HT-29 (cell line): ENCODE data around the gene CAB39L. TPM values are rescaled to one million over a fixed set of nuclear protein-coding genes. Genes with fewer than 3 reads are reported as not detected.

Source experiments
- DNase-seq: peaks from one replicate; pipeline ENCODE4 v3.0.0-alpha.2; 2015; ENCODE audit warnings: low spot score
- total RNA-seq: library from RNA; depleted of rRNA; stranded (reverse); fragments of >200 nt; shearing (Covaris generic); gene quantifications from 2 replicates; pipeline ENCODE4 v1.2.3, GENCODE V29; 2014

CAB39L gene
- total RNA-seq, 1 experiment from 2014 or later: 5.2 TPM

- DNase-seq: peak; percentile 84
These were observed 42.9 kb downstream of the CAB39L start for GRCh38 chr13:49400755-49401659.

- DNase-seq: peak; percentile 76
These were observed 43.9 kb downstream of the CAB39L start for GRCh38 chr13:49399801-49400472.

GRCh38 chr13:49395878-49396380, 47.9 kb downstream of the CAB39L start:
- DNase-seq: no peak

GRCh38 chr13:49395451-49395865, 48.4 kb downstream of the CAB39L start:
- no peak for DNase-seq

- no peak for DNase-seq
These were observed 55.7 kb downstream of the CAB39L start for GRCh38 chr13:49388091-49388635.

- no peak for DNase-seq
These were observed 57.2 kb downstream of the CAB39L start for GRCh38 chr13:49386664-49387063.

GRCh38 chr13:49376121-49376520, 67.7 kb downstream of the CAB39L start:
- DNase-seq: no peak

GRCh38 chr13:49374585-49375290, 69.1 kb downstream of the CAB39L start:
- no peak for DNase-seq

- DNase-seq: no peak
These were observed 70.1 kb downstream of the CAB39L start for GRCh38 chr13:49373716-49374115.

GRCh38 chr13:49371943-49372613, 71.8 kb downstream of the CAB39L start:
- peak; percentile 93 for DNase-seq

- peak; percentile 16 for DNase-seq
These were observed 73.5 kb downstream of the CAB39L start for GRCh38 chr13:49370371-49370770.

GRCh38 chr13:49369866-49370265, 74.0 kb downstream of the CAB39L start:
- DNase-seq: no peak

- DNase-seq: no peak
These were observed 75.2 kb downstream of the CAB39L start for GRCh38 chr13:49368688-49369087.

- DNase-seq: no peak
These were observed 76.0 kb downstream of the CAB39L start for GRCh38 chr13:49367640-49368422.

GRCh38 chr13:49366841-49367240, 77.0 kb downstream of the CAB39L start:
- DNase-seq: no peak

- no peak for DNase-seq
These were observed 86.2 kb downstream of the CAB39L start for GRCh38 chr13:49357694-49358093.

GRCh38 chr13:49356223-49356622, 87.6 kb downstream of the CAB39L start:
- DNase-seq: no peak

- no peak for DNase-seq
These were observed 89.1 kb downstream of the CAB39L start for GRCh38 chr13:49354719-49355118.

GRCh38 chr13:49353908-49354307, 90.0 kb downstream of the CAB39L start:
- no peak for DNase-seq

- DNase-seq: no peak
These were observed 92.0 kb downstream of the CAB39L start for GRCh38 chr13:49351871-49352270.
